Glomerular visceral epithelial cell (primary cell): ENCODE data around the gene TMEM8B.
A peak's percentile ranks its signal among the peaks of the same experiment; 100 is the strongest.

Experiments
- DNase-seq: peaks from one replicate; pipeline ENCODE4 v3.0.0-alpha.2; 2016; ENCODE audit errors: extremely low spot score

TMEM8B gene, protein sequence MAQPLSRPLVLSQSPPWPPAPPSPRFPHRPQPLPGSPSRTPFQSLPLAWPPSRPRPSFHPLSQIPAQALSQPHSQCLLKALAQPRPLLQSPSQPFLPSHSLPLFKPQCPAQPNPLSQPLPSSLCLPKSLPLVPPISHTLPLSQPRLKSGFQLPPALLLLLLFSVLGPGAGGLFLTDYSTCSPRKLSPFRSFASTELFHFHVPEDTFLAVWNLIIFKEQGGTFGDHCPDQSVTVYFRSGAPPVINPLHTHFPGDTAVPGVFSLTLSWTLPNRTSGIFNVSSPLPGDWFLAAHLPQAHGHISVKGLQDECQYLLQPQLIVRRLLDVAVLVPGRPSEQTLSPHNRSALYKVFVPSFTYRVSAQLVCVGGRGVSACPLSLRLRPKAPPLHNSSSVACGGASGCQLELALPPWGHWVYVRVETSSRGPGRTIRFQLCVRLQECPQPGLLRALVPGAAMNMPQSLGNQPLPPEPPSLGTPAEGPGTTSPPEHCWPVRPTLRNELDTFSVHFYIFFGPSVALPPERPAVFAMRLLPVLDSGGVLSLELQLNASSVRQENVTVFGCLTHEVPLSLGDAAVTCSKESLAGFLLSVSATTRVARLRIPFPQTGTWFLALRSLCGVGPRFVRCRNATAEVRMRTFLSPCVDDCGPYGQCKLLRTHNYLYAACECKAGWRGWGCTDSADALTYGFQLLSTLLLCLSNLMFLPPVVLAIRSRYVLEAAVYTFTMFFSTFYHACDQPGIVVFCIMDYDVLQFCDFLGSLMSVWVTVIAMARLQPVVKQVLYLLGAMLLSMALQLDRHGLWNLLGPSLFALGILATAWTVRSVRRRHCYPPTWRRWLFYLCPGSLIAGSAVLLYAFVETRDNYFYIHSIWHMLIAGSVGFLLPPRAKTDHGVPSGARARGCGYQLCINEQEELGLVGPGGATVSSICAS

DNA sequence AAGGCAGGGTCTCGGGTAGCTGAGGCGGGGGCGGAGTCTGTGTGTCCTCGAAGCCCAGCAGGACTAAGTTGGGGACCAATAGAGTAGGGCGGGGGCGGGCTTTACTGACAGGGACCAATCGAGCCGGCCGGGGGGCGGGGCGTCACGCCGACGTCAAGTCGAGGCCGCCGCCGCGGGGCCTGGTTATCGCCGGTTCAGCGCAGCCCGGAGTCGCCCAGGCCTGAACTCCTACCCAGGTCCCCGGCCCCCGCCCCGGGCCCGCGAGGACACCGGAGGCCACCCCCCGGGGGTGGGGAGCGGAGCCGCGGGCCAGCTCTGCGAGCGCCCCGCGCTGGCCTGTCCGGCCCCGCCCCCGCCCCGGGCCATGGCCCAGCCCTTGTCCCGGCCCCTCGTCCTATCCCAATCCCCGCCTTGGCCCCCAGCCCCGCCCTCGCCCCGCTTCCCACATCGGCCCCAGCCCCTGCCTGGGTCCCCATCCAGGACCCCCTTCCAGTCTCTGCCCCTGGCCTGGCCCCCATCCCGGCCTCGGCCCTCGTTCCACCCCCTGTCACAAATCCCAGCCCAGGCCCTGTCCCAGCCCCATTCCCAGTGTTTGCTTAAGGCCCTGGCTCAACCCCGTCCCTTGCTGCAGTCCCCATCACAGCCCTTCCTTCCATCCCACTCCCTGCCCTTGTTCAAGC lies at the start of gene TMEM8B:
TMEM8B (plus strand) TSS at position 145 of the 680 bp plus-strand sequence; CDS start at position 365, 220 bp downstream.
- DNase-seq, result peak; percentile 88

GRCh38 chr9:35781066-35781465 lies 48.0 kb upstream of the TMEM8B start:
- DNase-seq, result no peak

DNA sequence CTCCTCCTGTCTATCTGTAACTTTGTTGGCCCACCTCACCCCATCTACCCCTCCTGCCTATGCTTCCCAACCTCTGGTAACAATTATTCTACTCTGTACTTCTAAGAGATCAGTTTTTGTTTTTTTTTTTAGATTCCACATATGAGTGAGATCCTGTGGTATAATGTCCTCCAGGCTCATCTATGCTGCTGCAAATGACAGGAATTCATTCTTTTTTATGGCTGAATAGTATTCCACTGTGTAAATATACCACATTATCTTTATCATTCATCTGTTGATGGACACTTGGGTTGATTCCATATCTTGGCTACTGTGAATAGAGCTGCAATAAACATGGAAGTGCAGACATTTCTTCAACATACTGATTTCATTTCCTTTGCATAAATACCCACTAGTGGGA lies 45.6 kb upstream of the TMEM8B start:
- DNase-seq, result no peak

DNA sequence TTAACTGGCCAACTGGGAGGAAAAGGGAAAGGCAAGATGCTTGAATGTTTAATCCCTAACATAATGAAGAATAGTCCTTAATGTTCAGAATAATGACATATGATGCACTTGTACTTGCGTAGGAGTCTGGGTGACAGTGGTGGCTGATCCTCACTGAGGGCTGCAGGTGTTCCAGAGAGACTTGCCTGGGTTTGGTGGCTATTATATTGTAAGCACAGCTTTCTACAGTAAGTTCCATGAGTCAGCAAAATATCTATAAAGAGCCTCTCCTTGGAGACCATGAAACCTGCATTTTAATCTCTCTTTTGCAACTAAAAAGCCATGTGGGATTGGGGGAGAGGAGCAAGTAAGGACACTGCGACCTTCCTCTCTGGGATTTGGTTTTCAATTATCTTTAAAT lies 39.5 kb upstream of the TMEM8B start:
- DNase-seq, result no peak

DNA sequence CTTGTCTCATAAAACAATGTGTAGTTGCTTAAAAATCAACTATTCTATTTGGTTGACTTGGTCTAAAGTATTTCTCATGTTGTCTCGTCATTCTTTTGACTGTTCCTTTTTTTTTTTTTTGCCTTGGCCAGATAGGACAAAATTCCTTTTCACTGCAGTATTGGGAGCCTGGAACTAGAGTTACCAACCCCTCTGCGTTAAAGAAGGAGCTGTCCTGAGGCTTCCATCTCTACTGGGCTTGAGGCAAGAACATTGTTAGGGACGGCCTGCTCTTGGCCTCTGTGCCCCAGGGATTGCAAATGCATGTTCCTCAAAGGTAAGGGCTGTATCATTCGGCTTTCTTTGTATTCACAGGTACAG lies 39.0 kb upstream of the TMEM8B start:
- no peak for DNase-seq

GRCh38 chr9:35790385-35791296 lies 38.4 kb upstream of the TMEM8B start:
- DNase-seq, result peak; percentile 83

- DNase-seq, result peak; percentile 40
Measured at GRCh38 chr9:35791297-35791921, 37.6 kb upstream of the TMEM8B start, which contains the start of gene NPR2. TSS of gene NPR2 (plus strand) at chr9:35791591. CDS start at chr9:35792409, 818 bp downstream.

DNA sequence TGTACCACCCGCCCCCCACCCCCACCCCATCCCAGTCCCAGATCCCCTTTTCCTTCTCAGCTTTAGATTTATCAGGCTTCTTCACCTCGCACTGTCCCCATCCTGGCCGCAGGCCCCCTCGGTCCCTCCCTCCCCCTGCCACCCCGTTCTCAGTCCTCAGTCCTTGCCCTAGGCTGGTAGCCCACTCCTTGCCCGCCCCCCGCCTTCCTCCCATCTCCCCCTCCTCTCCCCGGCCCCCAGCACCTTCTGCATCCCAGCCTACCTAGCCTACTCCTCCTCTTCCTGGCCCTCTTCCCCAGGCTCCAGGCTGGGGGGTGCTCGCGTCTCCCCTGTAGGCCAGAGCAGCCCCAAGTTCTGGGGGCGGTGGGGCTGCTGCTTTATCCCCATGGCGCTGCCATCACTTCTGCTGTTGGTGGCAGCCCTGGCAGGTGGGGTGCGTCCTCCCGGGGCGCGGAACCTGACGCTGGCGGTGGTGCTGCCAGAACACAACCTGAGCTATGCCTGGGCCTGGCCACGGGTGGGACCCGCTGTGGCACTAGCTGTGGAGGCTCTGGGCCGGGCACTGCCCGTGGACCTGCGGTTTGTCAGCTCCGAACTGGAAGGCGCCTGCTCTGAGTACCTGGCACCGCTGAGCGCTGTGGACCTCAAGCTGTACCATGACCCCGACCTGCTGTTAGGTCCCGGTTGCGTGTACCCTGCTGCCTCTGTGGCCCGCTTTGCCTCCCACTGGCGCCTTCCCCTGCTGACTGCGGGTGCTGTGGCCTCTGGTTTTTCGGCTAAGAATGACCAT lies 36.8 kb upstream of the TMEM8B start:
- no peak for DNase-seq

DNA sequence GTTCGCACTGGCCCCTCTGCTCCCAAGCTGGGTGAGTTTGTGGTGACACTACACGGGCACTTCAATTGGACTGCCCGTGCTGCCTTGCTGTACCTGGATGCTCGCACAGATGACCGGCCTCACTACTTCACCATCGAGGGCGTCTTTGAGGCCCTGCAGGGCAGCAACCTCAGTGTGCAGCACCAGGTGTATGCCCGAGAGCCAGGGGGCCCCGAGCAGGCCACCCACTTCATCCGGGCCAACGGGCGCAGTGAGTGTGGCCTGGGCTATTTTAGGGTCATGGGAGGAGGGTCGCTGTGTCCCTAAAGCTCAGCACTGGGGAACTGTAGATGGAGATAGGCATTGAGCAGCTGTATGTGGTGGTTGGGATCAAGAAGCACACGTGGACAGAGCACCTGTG lies 36.2 kb upstream of the TMEM8B start:
- DNase-seq, result no peak

GRCh38 chr9:35793461-35793860 lies 35.6 kb upstream of the TMEM8B start:
- DNase-seq, result no peak

DNA sequence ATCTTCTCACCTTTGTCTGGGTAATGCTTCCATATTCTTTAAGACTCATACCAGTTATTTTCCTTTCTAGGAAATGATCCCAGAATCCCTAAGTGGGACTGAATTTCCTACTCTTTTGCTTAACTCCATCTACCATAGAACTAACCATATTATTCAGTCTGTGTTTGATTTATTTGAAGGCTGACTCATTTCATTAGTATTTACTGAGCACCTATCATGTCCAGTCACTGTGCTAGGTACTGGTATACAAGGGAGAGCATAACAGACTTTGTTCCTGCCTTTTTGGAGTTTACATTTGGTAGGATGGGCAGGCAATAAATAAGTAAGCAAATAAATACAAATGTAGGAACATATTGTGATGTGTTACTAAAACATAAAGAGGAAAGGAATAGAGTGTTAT lies 33.3 kb upstream of the TMEM8B start:
- DNase-seq, result no peak

DNA sequence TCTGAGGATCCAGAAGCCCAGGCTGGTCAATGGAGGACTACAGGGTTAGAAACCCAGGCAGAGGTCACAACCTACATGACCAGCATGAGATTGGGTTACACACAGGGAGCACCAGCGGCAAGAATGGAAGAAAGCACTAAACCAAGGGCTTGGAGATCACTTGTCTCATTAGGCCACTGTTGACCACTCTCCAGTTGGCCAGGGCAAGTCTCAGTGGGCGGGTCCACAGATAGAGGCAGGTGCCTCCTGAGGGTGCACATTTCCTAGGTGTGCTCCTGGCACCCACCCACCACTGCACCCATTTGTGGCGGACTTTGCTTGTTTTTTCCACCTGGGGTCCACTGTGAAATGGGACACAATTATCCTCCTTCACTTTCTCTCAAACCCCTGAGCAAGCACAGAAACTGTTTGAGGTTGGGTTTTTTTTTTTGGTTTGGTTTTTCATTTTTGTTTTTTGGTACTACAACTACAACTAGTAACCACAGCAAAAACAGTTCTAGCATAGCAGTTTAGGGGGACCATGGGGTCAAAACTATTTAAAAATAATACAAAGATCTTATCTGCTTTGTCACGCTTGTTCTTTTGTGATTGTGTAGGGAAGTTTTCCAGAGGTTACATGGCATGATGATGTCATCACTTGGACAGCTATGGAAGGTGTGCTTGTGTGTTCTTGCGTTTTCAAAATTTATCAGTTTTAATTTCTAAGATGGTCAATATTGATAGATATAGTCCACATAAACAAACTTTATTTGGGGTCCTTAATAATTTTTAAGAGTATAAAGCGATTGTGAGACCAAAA lies 31.5 kb upstream of the TMEM8B start:
- DNase-seq, result no peak

GRCh38 chr9:35798658-35799374 lies 30.2 kb upstream of the TMEM8B start:
- DNase-seq, result peak; percentile 71

DNA sequence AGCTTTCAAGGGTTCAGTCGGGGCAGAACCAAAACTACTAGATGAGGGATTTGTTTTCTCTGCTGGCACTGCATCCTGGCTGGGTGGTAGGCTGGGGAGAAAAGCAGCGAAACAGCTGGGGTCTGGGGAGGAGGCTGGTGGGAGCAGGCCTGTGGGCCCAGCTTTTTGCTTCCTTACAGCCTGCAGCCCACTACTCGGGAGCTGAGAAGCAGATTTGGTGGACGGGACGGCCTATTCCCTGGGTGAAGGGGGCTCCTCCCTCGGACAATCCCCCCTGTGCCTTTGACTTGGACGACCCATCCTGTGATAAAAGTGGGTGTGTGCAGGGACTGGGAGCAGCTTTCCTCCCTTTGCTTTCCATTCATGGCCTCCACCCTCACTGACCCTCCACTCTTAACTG lies 28.5 kb upstream of the TMEM8B start:
- DNase-seq, result no peak

DNA sequence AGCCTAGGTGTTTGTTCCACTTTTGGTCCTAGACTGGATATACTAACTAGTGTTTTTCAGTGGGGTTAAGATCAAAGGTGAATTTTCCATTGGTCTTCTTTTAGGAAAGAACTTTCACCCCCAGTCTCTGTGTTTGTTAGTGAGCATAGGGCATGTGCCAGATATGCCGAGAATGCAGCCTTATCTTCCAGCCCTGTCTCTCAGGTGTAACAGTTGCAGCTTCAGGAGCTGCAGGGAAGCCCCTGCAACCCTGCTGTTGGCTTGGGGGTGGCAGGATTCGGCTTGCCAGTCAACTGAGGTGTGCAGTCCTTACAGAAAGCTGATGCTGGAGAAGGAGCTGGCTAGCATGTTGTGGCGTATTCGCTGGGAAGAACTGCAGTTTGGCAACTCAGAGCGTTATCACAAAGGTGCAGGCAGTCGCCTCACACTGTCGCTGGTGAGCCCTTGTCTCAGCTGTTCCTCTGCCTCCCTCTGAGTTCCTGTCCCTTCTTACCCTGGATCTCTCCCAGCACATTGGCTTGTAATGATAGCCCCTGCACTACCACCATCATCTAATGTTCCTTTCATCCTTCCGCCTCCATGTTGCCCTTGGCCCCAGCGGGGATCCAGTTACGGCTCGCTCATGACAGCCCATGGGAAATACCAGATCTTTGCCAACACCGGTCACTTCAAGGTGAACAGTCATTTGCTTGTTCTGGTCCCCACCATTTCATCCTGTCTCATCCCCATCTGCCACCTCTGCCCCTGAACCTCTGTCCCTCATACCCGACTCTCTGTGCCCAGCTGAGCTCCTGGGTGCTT lies 27.5 kb upstream of the TMEM8B start:
- DNase-seq, result no peak

- DNase-seq, result no peak
Measured at GRCh38 chr9:35806101-35806500, 22.9 kb upstream of the TMEM8B start.

DNA sequence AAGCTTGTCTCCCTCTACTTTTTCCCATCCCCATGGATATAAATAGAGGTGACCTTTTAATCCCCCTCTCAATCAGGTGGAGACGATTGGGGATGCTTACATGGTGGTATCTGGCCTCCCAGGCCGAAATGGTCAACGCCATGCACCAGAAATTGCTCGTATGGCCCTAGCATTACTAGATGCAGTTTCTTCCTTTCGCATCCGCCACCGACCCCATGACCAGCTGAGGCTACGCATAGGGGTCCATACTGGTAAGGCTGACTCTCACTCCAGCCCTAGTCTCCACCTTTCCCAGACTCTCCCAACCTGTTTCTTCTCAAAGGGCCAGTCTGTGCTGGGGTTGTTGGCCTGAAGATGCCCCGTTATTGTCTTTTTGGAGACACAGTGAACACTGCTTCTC lies 20.6 kb upstream of the TMEM8B start:
- no peak for DNase-seq
